Measurements from ENCODE around the gene ZNF730. TPM values are rescaled to one million over a fixed set of nuclear protein-coding genes. Genes with fewer than 3 reads are reported as not detected.

The ZNF730 gene
- 4.0 and 7.1 TPM in 2 replicates for total RNA-seq

DNA sequence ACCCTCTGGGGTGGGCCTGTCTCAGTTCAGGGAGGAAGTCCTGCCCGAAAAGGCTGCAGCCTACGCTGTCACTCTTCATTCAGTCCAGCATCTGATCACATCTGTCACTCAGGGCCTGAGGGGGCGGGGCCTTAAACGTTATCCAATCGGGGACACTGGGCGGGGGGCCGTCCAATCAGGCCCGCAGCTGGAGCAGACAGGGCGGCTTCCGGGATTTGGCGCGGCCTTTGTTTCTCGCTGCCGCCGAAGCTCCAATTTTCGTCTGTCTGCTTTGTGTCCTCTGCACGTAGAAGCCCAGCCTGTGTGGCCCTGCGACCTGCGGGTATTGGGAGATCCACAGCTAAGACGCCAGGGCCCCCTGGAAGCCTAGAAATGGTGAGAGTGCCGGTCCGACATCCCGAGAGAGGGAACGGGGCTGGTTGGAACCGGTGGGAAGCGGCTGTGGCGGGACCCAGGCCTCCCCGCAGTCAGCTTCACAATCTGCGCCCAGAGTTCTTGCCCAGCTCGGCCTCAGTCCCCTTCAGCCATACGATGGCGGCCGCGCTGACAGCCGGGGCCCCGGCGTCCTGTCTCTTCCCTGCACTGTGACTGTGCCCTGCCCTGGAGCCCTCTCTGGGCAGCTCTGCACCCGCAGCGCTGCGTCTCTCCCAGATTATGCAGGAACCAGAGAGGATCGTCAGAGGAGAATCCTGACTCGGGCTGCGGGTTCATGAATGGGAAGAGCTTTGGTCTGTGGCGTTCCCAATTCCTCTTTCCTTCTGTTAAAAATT is at the start of gene ZNF730:
Gene ZNF730 (plus strand): TSS at position 224 of the 770 bp plus-strand sequence. CDS start 149 bp downstream, at position 373.

Other genes starting within 250 kb of the ZNF730 start
- not detected in 2 replicates for gene ZNF728, start 113.8 kb upstream of the ZNF730 start, total RNA-seq
- 8.2 and 9.2 TPM in 2 replicates for gene ZNF724, start 133.4 kb downstream of the ZNF730 start, total RNA-seq